Spleen (tissue), 11 donors: ENCODE results near the gene CREM. TPM values are rescaled to one million over a fixed set of nuclear protein-coding genes. Genes with fewer than 3 reads are reported as not detected.

ENCODE experiments used
- DNase-seq: peaks from one replicate; pipeline ENCODE4 v3.0.0-alpha.2; 2020
- H3K27ac ChIP-seq, 8 donors: fragments of 200-600 bp; sonication (generic) in 7 of 8; 1 replicate in 4 of 8; 2 replicates in 4 of 8; pipeline versions ENCODE4 v1.5.0 to v1.8.0; 2016 to 2021; ENCODE audit warnings: inconsistent platforms in 4 of 8, mild to moderate bottlenecking in 4 of 8, moderate library complexity in 1 of 8
- H3K27me3 ChIP-seq, 7 donors: fragments of 200-600 bp; sonication (generic) in 6 of 7; replicated peaks in 1 of 7; 1 replicate in 4 of 7; 2 replicates in 3 of 7; pipeline versions ENCODE4 v1.5.0 to v1.8.0; 2016 to 2021; ENCODE audit warnings: inconsistent platforms in 3 of 7, mild to moderate bottlenecking in 1 of 7
- H3K36me3 ChIP-seq, 6 donors: fragments of 200-600 bp; sonication (generic) in 5 of 6; 1 replicate in 4 of 6; 2 replicates in 2 of 6; pipeline versions ENCODE4 v1.5.0 to v1.8.0; 2016 to 2021; ENCODE audit warnings: inconsistent platforms in 2 of 6
- H3K4me1 ChIP-seq, 6 donors: fragments of 200-600 bp; sonication (generic) in 5 of 6; 1 replicate in 3 of 6; 2 replicates in 3 of 6; pipeline versions ENCODE4 v1.5.0 to v1.8.0; 2016 to 2021; ENCODE audit warnings: inconsistent platforms in 3 of 6
- H3K4me3 ChIP-seq, 8 donors: fragments of 200-600 bp; sonication (generic) in 7 of 8; 1 replicate in 4 of 8; 2 replicates in 4 of 8; pipeline versions ENCODE4 v1.5.0 to v1.8.0; 2016 to 2021; ENCODE audit warnings: inconsistent platforms in 4 of 8, mild to moderate bottlenecking in 4 of 8, moderate library complexity in 2 of 8
- H3K9me3 ChIP-seq, 8 donors: fragments of 200-600 bp; sonication (generic) in 7 of 8; 1 replicate in 4 of 8; 2 replicates in 4 of 8; pipeline versions ENCODE4 v1.5.0 to v1.8.0; 2016 to 2021; ENCODE audit warnings: inconsistent platforms in 4 of 8
- CTCF ChIP-seq, 11 experiments: fragments of 200-600 bp in 7 of 11; fragments of 450-650 bp in 4 of 11; sonication (generic) in 4 of 11; IDR thresholded peaks in 8 of 11; conservative IDR thresholded peaks in 3 of 11; 1 replicate in 7 of 11; 2 replicates in 4 of 11; pipeline versions ENCODE4 v1.4.0 to v1.8.0; 2016 to 2021; ENCODE audit warnings: antibody characterized with exemption in 11 of 11, inconsistent platforms in 4 of 11, mild to moderate bottlenecking in 1 of 11
- POLR2A ChIP-seq, 3 donors: fragments of 450-650 bp; IDR thresholded peaks; one replicate each; pipeline ENCODE4 v1.5.1; 2017; ENCODE audit warnings: antibody characterized with exemption in 3 of 3, mild to moderate bottlenecking in 1 of 3
- POLR2AphosphoS5 ChIP-seq, 3 donors: sonication (generic); formaldehyde crosslinking; IDR thresholded peaks; one replicate each; pipeline ENCODE4 v1.5.1; 2017; ENCODE audit warnings: antibody characterized with exemption in 3 of 3
- WGBS, 5 donors: extraction: QIAGEN DNeasy Blood & Tissue Kit in 3 of 5; methylation state at CpG; one replicate each; pipeline versions ENCODE4 v1.1.5 to v1.1.7; 2013 to 2018; 5-methylcytosine and 5-hydroxymethylcytosine counted together
- intact Hi-C: fragments of 100-400 bp; cut with DNase I; formaldehyde crosslinking; loops from one replicate; pipeline ENCODE4 v1.15.0; 2023; ENCODE audit warnings: low total_unique reads
- polyA plus RNA-seq, 3 donors: library from polyadenylated mRNA; stranded (reverse); fragments of 200-250 nt; gene quantifications; one replicate each; pipeline ENCODE4 v1.2.1, GENCODE V29; 2013
- total RNA-seq, 7 donors: library from RNA; depleted of rRNA in 3 of 7; stranded (reverse); fragments of >200 nt in 3 of 7; fragmentation: NEBNext Ultra II Directional in 4 of 7; extraction: Animal tissue kit (Norgen Biotek cat#: 25700) in 4 of 7; gene quantifications; one replicate each; pipeline versions ENCODE4 v1.1.0 to v1.2.1, GENCODE V29; 2016 to 2021
- donor health status: healthy with polysubstance abuse.
- donor health status: DM: no; HTN: no; CAD: no; lungs with moderate emphysema.
- donor health status: DM: no; HTN: no; CAD: no.
- donor health status: Bipolar disorder and iron deficiency.
- donor health status: healthy.
- donor health status: DM: no; HTN: no; CAD: no.
- donor health status: DM: yes; HTN: yes; CAD: no.

The CREM gene
- total and polyA plus RNA-seq, 10 donors, result 24.8 to 65.4 (median 41.2) TPM

- WGBS, 5 donors, result 76 to 81% (median 77%) methylated on average over 1 of the region's 1 CpG
- Histone ChIP-seq H3K27ac (no peak overlapping the region), H3K27me3 (no peaks in the 10 kb centered on the region), H3K4me1 (peaks cover 0 to 30% (median 16%) of the 10 kb centered on the region in 6 donors), H3K4me3 (no peak overlapping the region), H3K9me3 (no peaks in the 10 kb centered on the region), H3K36me3 (no peaks in the 10 kb centered on the region)
- no peak for DNase-seq
- intact Hi-C loops, result no loop called here
- no peak for TF ChIP-seq POLR2AphosphoS5 (IDR thresholded peaks at IDR 0.05)
- TF ChIP-seq CTCF (IDR thresholded peaks at IDR 0.05 in 8 of 11, conservative IDR thresholded peaks at IDR 0.05 in 3 of 11), result no peak
- no peak for TF ChIP-seq POLR2A (IDR thresholded peaks at IDR 0.05)
Measured at GRCh38 chr10:35200487-35200886, 73.8 kb downstream of the CREM start.

GRCh38 chr10:35201234-35201633 lies 74.6 kb downstream of the CREM start:
- no peaks in the 10 kb centered on the region for H3K36me3 ChIP-seq
- peaks cover 0 to 23% (median 13%) of the 10 kb centered on the region in 6 donors for H3K4me1 ChIP-seq
- H3K9me3 ChIP-seq, result no peaks in the 10 kb centered on the region
- intact Hi-C loops, result no loop called here
- H3K27ac ChIP-seq, result no peak overlapping the region
- 90 to 92% (median 92%) methylated on average over 4 of the region's 4 CpGs for WGBS, 5 donors
- no peak for DNase-seq
- H3K27me3 ChIP-seq, result no peaks in the 10 kb centered on the region
- no peak overlapping the region for H3K4me3 ChIP-seq
- TF ChIP-seq CTCF (IDR thresholded peaks at IDR 0.05 in 8 of 11, conservative IDR thresholded peaks at IDR 0.05 in 3 of 11), result no peak
- TF ChIP-seq POLR2A (IDR thresholded peaks at IDR 0.05), result no peak

GRCh38 chr10:35202050-35202449 lies 75.4 kb downstream of the CREM start:
- Histone ChIP-seq H3K36me3 (peaks cover 0 to 4% (median 2%) of the 10 kb centered on the region in 6 donors), H3K4me1 (peaks cover 0 to 15% (median 9%) of the 10 kb centered on the region in 6 donors), H3K27ac (peak overlapping the region in 1 of 8 donors; percentile 29), H3K4me3 (no peak overlapping the region), H3K27me3 (no peaks in the 10 kb centered on the region), H3K9me3 (no peaks in the 10 kb centered on the region)
- intact Hi-C loops, result no loop called here
- DNase-seq, result no peak
- TF ChIP-seq POLR2A (IDR thresholded peaks at IDR 0.05) (no peak), CTCF (IDR thresholded peaks at IDR 0.05 in 8 of 11, conservative IDR thresholded peaks at IDR 0.05 in 3 of 11) (no peak), POLR2AphosphoS5 (IDR thresholded peaks at IDR 0.05) (no peak)

- 88 to 95% (median 92%) methylated on average over 4 of the region's 4 CpGs for WGBS, 5 donors
- H3K36me3 ChIP-seq, result peaks cover 0 to 21% (median 6%) of the 10 kb centered on the region in 6 donors
- no peak for DNase-seq
- no peak overlapping the region for H3K27ac ChIP-seq
- H3K4me3 ChIP-seq, result no peak overlapping the region
- peaks cover 0 to 17% (median 9%) of the 10 kb centered on the region in 6 donors for H3K4me1 ChIP-seq
- TF ChIP-seq POLR2A (IDR thresholded peaks at IDR 0.05) (no peak), CTCF (IDR thresholded peaks at IDR 0.05 in 8 of 11, conservative IDR thresholded peaks at IDR 0.05 in 3 of 11) (no peak), POLR2AphosphoS5 (IDR thresholded peaks at IDR 0.05) (no peak)
- H3K9me3 ChIP-seq, result no peaks in the 10 kb centered on the region
- intact Hi-C loops, result no loop called here
- no peaks in the 10 kb centered on the region for H3K27me3 ChIP-seq
Measured at GRCh38 chr10:35203745-35204144, 77.1 kb downstream of the CREM start.
